Liver (tissue), 3 donors: Measurements from ENCODE around the gene RBMXL2.

ENCODE experiments used
- GABPA ChIP-seq, 2 donors: IDR thresholded peaks in 1 of 2; conservative IDR thresholded peaks in 1 of 2; 2 replicates each; pipeline ENCODE4 v1.6.1; 2016; ENCODE audit warnings: antibody characterized with exemption in 2 of 2, mild to moderate bottlenecking in 1 of 2, moderate library complexity in 1 of 2
- RAD21 ChIP-seq, 2 donors: IDR thresholded peaks; 2 replicates each; pipeline ENCODE4 v1.6.1; 2016; ENCODE audit warnings: antibody characterized with exemption in 2 of 2, mild to moderate bottlenecking in 2 of 2
- SP1 ChIP-seq: IDR thresholded peaks from 2 replicates; pipeline ENCODE4 v1.6.1; 2018; ENCODE audit warnings: antibody characterized with exemption, mild to moderate bottlenecking
- TAF1 ChIP-seq: conservative IDR thresholded peaks from 2 replicates; pipeline ENCODE4 v1.6.1; 2016; ENCODE audit warnings: antibody characterized with exemption, mild to moderate bottlenecking
- YY1 ChIP-seq: IDR thresholded peaks from 2 replicates; pipeline ENCODE4 v1.6.1; 2016; ENCODE audit warnings: antibody characterized with exemption, mild to moderate bottlenecking
- TF ChIP-seq, protein P1 (sequence below): fragments of 150-350 bp; IDR thresholded peaks from 2 replicates; pipeline ENCODE4 v1.5.1; 2017; ENCODE audit warnings: improper control_type of control experiment, low read depth, low read length; ENCODE audit not compliant: missing input control
- TF ChIP-seq, protein P2 (sequence below): IDR thresholded peaks from 2 replicates; pipeline ENCODE4 v1.6.1; 2016; ENCODE audit warnings: antibody characterized with exemption
- TF ChIP-seq, protein P3 (sequence below): IDR thresholded peaks from 2 replicates; pipeline ENCODE4 v1.6.1; 2016; ENCODE audit warnings: antibody characterized with exemption, mild to moderate bottlenecking
- TF ChIP-seq, protein P4 (sequence below): IDR thresholded peaks from 2 replicates; pipeline ENCODE4 v1.6.1; 2016; ENCODE audit warnings: antibody characterized with exemption
- donor health status: healthy.
- donor health status: healthy.

DNA sequence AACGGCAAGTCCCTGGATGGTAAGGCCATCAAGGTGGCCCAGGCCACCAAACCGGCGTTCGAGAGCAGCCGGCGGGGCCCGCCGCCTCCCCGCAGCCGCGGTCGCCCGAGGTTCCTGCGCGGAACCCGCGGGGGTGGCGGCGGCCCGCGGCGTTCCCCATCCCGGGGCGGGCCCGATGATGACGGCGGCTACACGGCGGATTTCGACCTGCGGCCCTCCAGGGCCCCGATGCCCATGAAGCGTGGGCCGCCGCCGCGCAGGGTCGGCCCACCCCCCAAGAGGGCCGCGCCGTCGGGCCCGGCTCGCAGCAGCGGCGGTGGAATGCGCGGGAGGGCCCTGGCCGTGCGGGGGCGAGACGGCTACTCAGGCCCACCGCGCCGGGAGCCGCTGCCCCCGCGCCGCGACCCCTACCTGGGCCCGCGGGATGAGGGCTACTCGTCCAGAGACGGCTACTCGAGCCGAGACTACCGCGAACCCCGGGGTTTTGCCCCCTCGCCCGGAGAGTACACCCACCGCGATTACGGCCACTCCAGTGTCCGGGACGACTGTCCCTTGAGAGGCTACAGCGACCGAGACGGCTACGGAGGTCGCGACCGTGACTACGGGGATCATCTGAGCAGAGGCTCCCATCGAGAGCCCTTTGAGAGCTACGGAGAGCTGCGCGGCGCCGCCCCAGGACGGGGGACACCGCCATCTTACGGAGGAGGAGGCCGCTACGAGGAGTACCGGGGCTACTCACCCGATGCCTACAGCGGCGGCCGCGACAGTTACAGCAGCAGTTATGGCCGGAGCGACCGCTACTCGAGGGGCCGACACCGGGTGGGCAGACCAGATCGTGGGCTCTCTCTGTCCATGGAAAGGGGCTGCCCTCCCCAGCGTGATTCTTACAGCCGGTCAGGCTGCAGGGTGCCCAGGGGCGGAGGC is 792 bp downstream of the RBMXL2 start:
- TF ChIP-seq, protein P1, sequence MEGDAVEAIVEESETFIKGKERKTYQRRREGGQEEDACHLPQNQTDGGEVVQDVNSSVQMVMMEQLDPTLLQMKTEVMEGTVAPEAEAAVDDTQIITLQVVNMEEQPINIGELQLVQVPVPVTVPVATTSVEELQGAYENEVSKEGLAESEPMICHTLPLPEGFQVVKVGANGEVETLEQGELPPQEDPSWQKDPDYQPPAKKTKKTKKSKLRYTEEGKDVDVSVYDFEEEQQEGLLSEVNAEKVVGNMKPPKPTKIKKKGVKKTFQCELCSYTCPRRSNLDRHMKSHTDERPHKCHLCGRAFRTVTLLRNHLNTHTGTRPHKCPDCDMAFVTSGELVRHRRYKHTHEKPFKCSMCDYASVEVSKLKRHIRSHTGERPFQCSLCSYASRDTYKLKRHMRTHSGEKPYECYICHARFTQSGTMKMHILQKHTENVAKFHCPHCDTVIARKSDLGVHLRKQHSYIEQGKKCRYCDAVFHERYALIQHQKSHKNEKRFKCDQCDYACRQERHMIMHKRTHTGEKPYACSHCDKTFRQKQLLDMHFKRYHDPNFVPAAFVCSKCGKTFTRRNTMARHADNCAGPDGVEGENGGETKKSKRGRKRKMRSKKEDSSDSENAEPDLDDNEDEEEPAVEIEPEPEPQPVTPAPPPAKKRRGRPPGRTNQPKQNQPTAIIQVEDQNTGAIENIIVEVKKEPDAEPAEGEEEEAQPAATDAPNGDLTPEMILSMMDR: no peak
- no peak for TF ChIP-seq GABPA (IDR thresholded peaks at IDR 0.05 in 1 of 2, conservative IDR thresholded peaks at IDR 0.05 in 1 of 2)
- TF ChIP-seq RAD21 (IDR thresholded peaks at IDR 0.05): no peak
- TF ChIP-seq TAF1: no peak
- TF ChIP-seq, protein P2, sequence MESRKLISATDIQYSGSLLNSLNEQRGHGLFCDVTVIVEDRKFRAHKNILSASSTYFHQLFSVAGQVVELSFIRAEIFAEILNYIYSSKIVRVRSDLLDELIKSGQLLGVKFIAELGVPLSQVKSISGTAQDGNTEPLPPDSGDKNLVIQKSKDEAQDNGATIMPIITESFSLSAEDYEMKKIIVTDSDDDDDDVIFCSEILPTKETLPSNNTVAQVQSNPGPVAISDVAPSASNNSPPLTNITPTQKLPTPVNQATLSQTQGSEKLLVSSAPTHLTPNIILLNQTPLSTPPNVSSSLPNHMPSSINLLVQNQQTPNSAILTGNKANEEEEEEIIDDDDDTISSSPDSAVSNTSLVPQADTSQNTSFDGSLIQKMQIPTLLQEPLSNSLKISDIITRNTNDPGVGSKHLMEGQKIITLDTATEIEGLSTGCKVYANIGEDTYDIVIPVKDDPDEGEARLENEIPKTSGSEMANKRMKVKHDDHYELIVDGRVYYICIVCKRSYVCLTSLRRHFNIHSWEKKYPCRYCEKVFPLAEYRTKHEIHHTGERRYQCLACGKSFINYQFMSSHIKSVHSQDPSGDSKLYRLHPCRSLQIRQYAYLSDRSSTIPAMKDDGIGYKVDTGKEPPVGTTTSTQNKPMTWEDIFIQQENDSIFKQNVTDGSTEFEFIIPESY: no peak
- TF ChIP-seq, protein P3, sequence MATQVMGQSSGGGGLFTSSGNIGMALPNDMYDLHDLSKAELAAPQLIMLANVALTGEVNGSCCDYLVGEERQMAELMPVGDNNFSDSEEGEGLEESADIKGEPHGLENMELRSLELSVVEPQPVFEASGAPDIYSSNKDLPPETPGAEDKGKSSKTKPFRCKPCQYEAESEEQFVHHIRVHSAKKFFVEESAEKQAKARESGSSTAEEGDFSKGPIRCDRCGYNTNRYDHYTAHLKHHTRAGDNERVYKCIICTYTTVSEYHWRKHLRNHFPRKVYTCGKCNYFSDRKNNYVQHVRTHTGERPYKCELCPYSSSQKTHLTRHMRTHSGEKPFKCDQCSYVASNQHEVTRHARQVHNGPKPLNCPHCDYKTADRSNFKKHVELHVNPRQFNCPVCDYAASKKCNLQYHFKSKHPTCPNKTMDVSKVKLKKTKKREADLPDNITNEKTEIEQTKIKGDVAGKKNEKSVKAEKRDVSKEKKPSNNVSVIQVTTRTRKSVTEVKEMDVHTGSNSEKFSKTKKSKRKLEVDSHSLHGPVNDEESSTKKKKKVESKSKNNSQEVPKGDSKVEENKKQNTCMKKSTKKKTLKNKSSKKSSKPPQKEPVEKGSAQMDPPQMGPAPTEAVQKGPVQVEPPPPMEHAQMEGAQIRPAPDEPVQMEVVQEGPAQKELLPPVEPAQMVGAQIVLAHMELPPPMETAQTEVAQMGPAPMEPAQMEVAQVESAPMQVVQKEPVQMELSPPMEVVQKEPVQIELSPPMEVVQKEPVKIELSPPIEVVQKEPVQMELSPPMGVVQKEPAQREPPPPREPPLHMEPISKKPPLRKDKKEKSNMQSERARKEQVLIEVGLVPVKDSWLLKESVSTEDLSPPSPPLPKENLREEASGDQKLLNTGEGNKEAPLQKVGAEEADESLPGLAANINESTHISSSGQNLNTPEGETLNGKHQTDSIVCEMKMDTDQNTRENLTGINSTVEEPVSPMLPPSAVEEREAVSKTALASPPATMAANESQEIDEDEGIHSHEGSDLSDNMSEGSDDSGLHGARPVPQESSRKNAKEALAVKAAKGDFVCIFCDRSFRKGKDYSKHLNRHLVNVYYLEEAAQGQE: no peak
- TF ChIP-seq SP1: no peak
- TF ChIP-seq YY1: no peak
- TF ChIP-seq, protein P4, sequence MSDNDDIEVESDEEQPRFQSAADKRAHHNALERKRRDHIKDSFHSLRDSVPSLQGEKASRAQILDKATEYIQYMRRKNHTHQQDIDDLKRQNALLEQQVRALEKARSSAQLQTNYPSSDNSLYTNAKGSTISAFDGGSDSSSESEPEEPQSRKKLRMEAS: no peak
